ENCODE results near the gene COL4A2. TPM values are rescaled to one million over a fixed set of nuclear protein-coding genes. Genes with fewer than 3 reads are reported as not detected.

COL4A2 gene
- polyA plus RNA-seq, 3 donors = 465 to 580 (median 554) TPM

GRCh38 chr13:110285991-110286832 lies 20.9 kb upstream of the COL4A2 start:
- DNase-seq = no peak

GRCh38 chr13:110286833-110287819 lies 20.0 kb upstream of the COL4A2 start:
- DNase-seq = no peak

GRCh38 chr13:110289174-110289573 lies 17.9 kb upstream of the COL4A2 start:
- DNase-seq = no peak

GRCh38 chr13:110289661-110290060 lies 17.4 kb upstream of the COL4A2 start:
- DNase-seq = no peak

- DNase-seq = no peak
Observed at GRCh38 chr13:110290153-110290552, 16.9 kb upstream of the COL4A2 start.

GRCh38 chr13:110290826-110291225 lies 16.3 kb upstream of the COL4A2 start:
- no peak for DNase-seq

GRCh38 chr13:110291286-110291685 lies 15.8 kb upstream of the COL4A2 start:
- no peak for DNase-seq

GRCh38 chr13:110293037-110293436 lies 14.0 kb upstream of the COL4A2 start:
- no peak for DNase-seq

GRCh38 chr13:110293649-110294048 lies 13.4 kb upstream of the COL4A2 start:
- DNase-seq = no peak

- DNase-seq = no peak
Observed at GRCh38 chr13:110294146-110294545, 12.9 kb upstream of the COL4A2 start.

GRCh38 chr13:110294622-110295021 lies 12.5 kb upstream of the COL4A2 start:
- DNase-seq = no peak

- DNase-seq = no peak
Observed at GRCh38 chr13:110297011-110297410, 10.1 kb upstream of the COL4A2 start.

GRCh38 chr13:110297766-110298504 lies 9.1 kb upstream of the COL4A2 start:
- DNase-seq = no peak

- DNase-seq = no peak
Observed at GRCh38 chr13:110298505-110299282, 8.4 kb upstream of the COL4A2 start.

GRCh38 chr13:110299283-110299840 lies 7.7 kb upstream of the COL4A2 start:
- DNase-seq = no peak

GRCh38 chr13:110300090-110300815 lies 6.8 kb upstream of the COL4A2 start:
- no peak for DNase-seq

GRCh38 chr13:110301083-110301482 lies 6.0 kb upstream of the COL4A2 start:
- no peak for DNase-seq

GRCh38 chr13:110301606-110302553 lies 5.2 kb upstream of the COL4A2 start:
- no peak for DNase-seq

GRCh38 chr13:110302997-110303396 lies 4.1 kb upstream of the COL4A2 start:
- DNase-seq = no peak

Data from renal pelvis (tissue), 4 donors.